Sigmoid colon (tissue), 4 donors: ENCODE results near the gene LRP1B.

Source experiments
- EP300 ChIP-seq, 4 donors: sonication (generic); formaldehyde crosslinking; IDR thresholded peaks; one replicate each; pipeline ENCODE4 v1.6.1; 2017; ENCODE audit warnings: antibody characterized with exemption in 4 of 4
- TF ChIP-seq, protein P1 (sequence below), 4 experiments: fragments of 450-650 bp in 3 of 4; fragments of 200-600 bp in 1 of 4; IDR thresholded peaks; one replicate each; pipeline ENCODE4 v1.5.1; 2016 to 2019; ENCODE audit warnings: antibody characterized with exemption in 4 of 4, mild to moderate bottlenecking in 3 of 4, moderate library complexity in 2 of 4

DNA sequence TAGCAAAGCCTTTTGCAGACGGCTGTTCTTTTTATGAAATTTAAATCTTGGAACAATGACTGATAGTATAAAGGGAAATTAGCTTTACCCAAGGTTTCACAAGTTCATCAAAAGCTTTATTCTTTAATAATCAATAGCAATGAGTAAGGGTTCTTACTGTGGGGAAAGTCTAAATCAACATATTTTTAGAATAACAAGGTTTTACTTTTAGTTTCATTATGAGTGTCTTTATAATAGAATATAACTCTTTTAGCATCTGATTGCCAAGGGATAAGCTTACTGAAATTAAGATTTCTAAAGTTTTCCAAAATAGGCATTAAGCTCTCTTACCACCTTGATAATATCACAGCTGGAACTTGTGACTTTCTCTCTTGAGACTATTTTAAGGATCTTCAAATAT lies 1489.7 kb downstream of the LRP1B start:
- TF ChIP-seq, protein P1, sequence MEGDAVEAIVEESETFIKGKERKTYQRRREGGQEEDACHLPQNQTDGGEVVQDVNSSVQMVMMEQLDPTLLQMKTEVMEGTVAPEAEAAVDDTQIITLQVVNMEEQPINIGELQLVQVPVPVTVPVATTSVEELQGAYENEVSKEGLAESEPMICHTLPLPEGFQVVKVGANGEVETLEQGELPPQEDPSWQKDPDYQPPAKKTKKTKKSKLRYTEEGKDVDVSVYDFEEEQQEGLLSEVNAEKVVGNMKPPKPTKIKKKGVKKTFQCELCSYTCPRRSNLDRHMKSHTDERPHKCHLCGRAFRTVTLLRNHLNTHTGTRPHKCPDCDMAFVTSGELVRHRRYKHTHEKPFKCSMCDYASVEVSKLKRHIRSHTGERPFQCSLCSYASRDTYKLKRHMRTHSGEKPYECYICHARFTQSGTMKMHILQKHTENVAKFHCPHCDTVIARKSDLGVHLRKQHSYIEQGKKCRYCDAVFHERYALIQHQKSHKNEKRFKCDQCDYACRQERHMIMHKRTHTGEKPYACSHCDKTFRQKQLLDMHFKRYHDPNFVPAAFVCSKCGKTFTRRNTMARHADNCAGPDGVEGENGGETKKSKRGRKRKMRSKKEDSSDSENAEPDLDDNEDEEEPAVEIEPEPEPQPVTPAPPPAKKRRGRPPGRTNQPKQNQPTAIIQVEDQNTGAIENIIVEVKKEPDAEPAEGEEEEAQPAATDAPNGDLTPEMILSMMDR (IDR thresholded peaks at IDR 0.05): no peak
- no peak for TF ChIP-seq EP300 (IDR thresholded peaks at IDR 0.05)
